ENCODE measurements around the gene MCC. TPM values are rescaled to one million over a fixed set of nuclear protein-coding genes. Genes with fewer than 3 reads are reported as not detected.

Gene MCC
- total and polyA plus RNA-seq, 12 donors = 1.8 to 12.6 (median 8.9) TPM

DNA sequence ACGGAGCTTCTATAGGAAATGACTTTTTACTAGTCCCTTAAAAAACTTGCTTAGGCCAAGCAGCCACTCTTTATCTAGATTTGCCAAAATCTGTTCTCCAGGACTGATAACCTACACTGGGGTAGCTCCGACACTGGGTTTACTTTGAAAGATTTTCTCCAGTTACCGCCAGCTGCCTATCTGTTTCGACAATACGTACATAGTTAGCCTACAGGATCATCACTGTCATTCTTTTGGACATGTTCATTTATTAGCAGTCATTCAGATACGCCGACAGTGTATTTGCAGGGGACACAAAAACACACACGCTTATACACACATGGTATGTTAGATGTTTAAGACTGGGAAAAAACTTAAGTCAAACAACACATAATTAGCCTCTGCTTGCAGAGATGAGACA, 286.0 kb downstream of the MCC start:
- intact Hi-C loops (cut with DNase I) = no loop called here
- no peak for TF ChIP-seq CTCF (IDR thresholded peaks at IDR 0.05)
- TF ChIP-seq POLR2A (IDR thresholded peaks at IDR 0.05) = no peak
- Histone ChIP-seq H3K36me3 (replicated peaks in 1 of 2) (no peaks in the 10 kb centered on the region), H3K4me3 (no peak overlapping the region), H3K27me3 (no peaks in the 10 kb centered on the region), H3K4me1 (replicated peaks in 1 of 2) (peaks cover 0 to 18% of the 10 kb centered on the region in 2 donors), H3K9me3 (replicated peaks in 1 of 3) (no peaks in the 10 kb centered on the region), H3K27ac (no peak overlapping the region)
- WGBS, 4 donors = 93 to 97% (median 96%) methylated on average over 8 of the region's 8 CpGs
- no peak for DNase-seq

DNA sequence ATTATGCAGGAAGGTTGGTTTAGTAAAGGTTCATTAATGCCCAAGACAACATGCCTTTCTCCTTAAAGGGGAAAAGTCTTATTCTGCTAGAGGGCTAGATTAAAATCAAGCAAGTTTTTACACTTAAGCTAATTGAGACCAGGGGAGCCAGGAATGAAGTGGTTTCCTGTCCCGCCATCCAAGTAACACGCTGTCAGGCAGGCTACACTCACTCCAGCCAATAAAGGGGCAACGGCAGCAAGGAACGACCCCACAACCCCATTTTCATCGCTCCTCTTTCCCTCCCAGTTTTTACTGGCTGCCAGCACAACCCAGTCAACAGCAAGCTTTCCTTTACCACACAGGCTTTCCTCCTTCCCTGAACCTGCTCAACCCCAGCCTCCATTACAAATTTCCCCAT, 286.5 kb downstream of the MCC start:
- H3K36me3 ChIP-seq (replicated peaks in 1 of 2) = no peaks in the 10 kb centered on the region
- intact Hi-C loops (cut with DNase I) = no loop called here
- H3K9me3 ChIP-seq (replicated peaks in 1 of 3) = no peaks in the 10 kb centered on the region
- DNase-seq = no peak
- peaks cover 0 to 18% of the 10 kb centered on the region in 2 donors for H3K4me1 ChIP-seq (replicated peaks in 1 of 2)
- H3K4me3 ChIP-seq = no peak overlapping the region
- TF ChIP-seq POLR2A (IDR thresholded peaks at IDR 0.05) = no peak
- TF ChIP-seq CTCF (IDR thresholded peaks at IDR 0.05) = no peak
- no peaks in the 10 kb centered on the region for H3K27me3 ChIP-seq
- 79 to 90% (median 86%) methylated on average over 5 of the region's 5 CpGs for WGBS, 4 donors
- no peak overlapping the region for H3K27ac ChIP-seq

- no peaks in the 10 kb centered on the region for H3K27me3 ChIP-seq
Measured at GRCh38 chr5:113199122-113199905, 288.9 kb downstream of the MCC start.

More at GRCh38 chr5:113199122-113199905, 288.9 kb downstream of the MCC start:
- peak in 4 of 7 donors; percentile 25 to 33 (median 31) for DNase-seq
- 51 to 72% (median 61%) methylated on average over 5 of the region's 5 CpGs for WGBS, 4 donors
- intact Hi-C loops (cut with DNase I) = no loop called here
- TF ChIP-seq CTCF (IDR thresholded peaks at IDR 0.05) = no peak
- TF ChIP-seq POLR2A (IDR thresholded peaks at IDR 0.05) = no peak
- Histone ChIP-seq H3K4me3 (no peak overlapping the region), H3K9me3 (replicated peaks in 1 of 3) (no peaks in the 10 kb centered on the region), H3K36me3 (replicated peaks in 1 of 2) (no peaks in the 10 kb centered on the region), H3K4me1 (replicated peaks in 1 of 2) (peaks cover 0 to 6% of the 10 kb centered on the region in 2 donors), H3K27ac (no peak overlapping the region)
